Myocyte (in vitro differentiated cells): ENCODE data around the gene C1QTNF7. TPM values are rescaled to one million over a fixed set of nuclear protein-coding genes. Genes with fewer than 3 reads are reported as not detected.

Source experiments
- DNase-seq: peaks from one replicate; pipeline ENCODE4 v3.0.0-alpha.2; 2012; ENCODE audit warnings: low read depth
- total RNA-seq: library from RNA; depleted of rRNA; stranded (reverse); fragments of >200 nt; gene quantifications from 2 replicates; pipeline ENCODE4 v1.2.3, GENCODE V29; 2014

C1QTNF7 gene
- total RNA-seq, 1 donor from 2014 or later = not detected

DNA sequence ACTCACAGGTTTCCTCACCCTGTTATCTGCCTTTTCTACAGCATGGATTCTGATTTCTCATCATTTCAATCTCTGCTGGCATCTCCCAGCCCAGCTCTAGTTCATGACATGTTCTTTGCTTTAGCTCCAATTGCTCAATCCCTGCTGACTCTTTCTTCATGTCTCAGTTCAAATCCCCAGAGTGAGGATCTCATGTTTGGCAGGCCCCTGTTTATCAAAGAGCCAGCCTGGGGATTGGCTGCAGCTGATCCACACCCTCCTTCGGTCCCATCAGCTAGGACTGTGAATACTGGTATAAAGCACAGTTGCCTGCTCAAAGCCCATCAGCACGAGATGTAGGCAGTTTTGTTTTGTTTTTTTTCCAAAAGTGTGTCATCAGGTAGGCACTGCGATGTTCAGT, 27.5 kb downstream of the C1QTNF7 start:
- peak; percentile 25 for DNase-seq

- DNase-seq = peak; percentile 59
These were observed 29.8 kb downstream of the C1QTNF7 start for GRCh38 chr4:15457406-15458201.

DNA sequence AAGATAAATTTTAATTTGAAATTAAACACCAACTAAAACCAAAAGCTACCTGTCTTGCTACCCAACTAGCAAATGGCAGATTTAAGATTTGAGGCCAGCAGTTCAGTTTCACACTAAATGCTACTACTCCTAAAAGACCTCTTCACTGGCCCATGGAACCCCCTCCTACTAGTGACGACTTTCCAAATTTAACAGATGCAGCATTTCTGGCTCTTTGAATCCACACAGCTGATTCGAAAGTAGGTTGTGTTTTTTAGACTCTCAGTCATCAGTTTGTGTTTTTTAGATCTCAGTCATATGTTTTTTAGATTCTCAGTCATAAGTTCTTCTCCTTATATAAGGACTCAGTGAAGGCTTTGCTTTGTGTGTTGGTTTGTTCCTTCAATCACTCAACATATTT, 30.8 kb downstream of the C1QTNF7 start:
- no peak for DNase-seq

DNA sequence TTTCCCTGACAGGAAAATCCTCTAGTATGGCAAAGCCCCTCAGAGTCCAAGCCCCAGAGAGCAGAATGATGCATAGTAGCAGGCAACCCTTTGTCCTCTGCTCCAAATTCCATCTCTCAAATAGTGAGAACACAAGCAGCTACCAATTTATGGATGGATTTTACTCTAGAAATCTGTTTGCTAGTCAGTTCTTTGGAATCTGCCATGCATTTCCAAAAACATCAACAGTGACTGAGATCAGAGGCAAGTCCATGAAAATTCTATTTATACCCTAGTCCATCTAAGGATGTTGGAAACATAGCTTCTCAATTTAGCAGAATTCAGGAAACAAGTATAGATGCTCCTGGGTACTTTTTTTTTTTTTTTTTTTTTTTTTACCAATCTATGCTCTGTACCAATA, 31.9 kb downstream of the C1QTNF7 start:
- DNase-seq = no peak

GRCh38 chr4:15466596-15466995, 38.8 kb downstream of the C1QTNF7 start:
- peak; percentile 49 for DNase-seq

- DNase-seq = peak; percentile 63
These were observed 41.7 kb downstream of the C1QTNF7 start, which contains the start of gene CC2D2A for GRCh38 chr4:15469402-15470127. TSS of gene CC2D2A (plus strand) at chr4:15469882. CDS start at chr4:15475933, 6,051 bp downstream.

GRCh38 chr4:15470128-15470475, 42.3 kb downstream of the C1QTNF7 start:
- DNase-seq = peak; percentile 14

DNA sequence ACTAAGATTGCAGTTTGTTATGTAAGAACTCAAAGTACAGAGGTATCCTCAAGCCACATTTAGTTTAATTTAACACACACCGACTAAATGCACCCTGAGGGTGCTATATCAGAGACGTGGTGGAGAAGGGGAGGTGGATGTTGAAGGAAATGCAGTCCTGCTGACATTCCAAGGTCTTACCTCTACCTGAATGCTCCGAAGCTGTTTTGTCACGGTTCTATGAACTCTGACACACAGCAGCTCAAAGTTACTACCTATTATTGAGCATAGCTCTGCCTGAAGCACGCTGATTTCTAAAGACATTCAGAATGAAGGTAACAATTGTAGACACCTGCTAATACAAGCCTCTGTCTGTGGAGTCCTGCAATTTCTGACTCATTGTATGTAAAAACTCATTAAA, 48.6 kb downstream of the C1QTNF7 start:
- DNase-seq = no peak

DNA sequence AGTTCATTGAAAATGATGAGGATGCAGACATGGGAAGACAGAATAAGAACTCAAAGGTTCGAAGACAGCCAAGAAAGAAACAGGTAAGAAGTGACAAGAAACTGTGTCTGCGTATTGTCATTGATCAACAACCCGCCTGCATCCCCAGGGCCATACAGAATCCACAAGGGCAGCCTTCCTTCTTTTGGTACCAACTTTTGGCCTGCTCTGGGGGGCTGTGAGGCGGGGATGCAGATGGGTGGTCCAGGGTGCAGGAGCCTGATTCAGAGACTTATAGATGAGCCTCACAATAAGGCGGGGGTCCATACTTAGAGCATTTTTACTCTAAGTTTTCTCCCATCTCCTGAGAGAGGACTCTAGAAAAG, 50.9 kb downstream of the C1QTNF7 start:
- no peak for DNase-seq

- DNase-seq = peak; percentile 90
These were observed 51.5 kb downstream of the C1QTNF7 start for GRCh38 chr4:15479089-15479912.

DNA sequence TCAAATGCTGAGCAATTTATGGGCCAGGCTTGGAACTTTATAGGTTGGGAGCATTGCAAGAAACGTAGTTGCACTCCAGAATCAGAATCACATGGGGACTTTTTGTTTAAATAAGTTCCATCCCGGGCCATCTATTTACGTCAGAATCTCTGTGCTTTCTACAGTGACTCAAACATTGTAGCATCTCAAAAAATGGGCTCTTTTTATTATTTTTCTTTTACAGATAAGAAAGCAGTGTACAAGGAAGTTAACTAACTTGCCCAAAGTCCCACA, 52.0 kb downstream of the C1QTNF7 start:
- DNase-seq = no peak

DNA sequence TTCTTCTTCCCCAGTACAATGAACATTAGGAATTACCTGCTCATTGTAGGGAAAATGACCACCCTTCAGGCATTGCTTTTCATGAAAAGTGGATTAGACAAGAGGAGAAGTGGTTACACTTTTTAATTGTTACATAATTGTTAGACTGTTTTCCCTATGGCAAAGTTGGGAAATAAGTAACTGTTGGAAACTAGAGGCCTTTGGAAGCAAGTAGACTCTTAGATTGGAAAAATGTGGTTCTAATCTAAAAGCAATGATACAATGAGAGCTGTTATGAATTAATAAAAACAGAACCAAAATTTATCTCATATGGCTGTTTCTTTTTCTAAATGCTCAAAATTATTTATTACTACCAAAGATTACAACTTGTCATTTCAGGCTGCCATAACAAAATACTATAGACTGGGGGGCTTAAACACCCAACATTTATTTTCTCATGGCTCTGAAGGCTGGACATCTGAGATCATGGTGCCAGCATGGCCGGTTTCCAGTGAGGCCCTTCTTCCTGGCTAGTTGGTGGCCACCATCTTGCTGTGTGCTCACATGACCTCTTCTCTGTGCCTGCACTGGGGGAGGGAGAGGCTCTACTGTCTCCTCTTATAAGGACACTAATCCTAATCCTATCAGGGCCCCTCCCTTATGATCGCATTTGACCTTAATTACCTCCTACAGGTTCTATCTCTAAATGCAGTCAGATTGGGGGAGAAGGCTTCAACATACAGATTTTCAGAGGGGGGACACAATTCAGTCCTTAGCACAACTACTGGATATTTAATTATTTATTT, 54.3 kb downstream of the C1QTNF7 start:
- DNase-seq = no peak

DNA sequence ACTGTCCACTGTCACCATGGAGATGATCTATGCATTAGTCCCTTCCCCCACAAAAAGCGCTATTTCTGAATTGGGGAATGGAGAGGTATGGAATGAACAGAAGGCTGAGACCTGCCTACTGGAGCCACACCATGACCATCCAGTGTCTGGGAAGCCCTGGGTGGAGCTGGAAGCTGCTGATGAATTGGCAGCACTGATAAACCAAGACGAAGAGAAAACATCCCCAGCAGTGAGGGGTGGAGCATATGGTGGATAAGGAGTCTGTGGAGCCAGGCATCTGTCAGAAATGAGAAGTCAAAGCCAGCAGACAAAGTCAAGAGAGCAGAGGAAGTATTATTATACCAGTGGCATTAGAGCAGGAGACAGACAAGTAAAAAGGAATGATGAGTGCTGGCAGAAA, 55.0 kb downstream of the C1QTNF7 start:
- DNase-seq = no peak

DNA sequence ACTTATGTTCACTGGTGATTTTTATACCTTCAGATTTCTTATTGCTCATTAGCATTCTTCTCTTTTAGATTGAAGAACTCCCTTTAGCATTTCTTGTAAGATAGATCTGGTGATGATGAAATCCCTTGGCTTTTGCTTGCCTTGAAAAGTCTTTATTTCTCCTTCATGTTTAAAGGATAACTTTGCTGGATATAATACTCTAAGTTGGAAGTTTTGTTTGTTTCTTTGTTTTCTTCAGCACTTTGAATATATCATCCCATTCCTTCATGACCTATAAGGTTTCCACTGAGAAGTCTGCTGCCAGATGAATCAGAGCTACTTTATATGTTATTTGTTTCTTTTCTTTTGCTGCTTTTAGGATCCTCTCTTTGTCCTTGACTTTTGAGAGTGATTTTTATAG, 60.3 kb downstream of the C1QTNF7 start:
- DNase-seq = no peak

DNA sequence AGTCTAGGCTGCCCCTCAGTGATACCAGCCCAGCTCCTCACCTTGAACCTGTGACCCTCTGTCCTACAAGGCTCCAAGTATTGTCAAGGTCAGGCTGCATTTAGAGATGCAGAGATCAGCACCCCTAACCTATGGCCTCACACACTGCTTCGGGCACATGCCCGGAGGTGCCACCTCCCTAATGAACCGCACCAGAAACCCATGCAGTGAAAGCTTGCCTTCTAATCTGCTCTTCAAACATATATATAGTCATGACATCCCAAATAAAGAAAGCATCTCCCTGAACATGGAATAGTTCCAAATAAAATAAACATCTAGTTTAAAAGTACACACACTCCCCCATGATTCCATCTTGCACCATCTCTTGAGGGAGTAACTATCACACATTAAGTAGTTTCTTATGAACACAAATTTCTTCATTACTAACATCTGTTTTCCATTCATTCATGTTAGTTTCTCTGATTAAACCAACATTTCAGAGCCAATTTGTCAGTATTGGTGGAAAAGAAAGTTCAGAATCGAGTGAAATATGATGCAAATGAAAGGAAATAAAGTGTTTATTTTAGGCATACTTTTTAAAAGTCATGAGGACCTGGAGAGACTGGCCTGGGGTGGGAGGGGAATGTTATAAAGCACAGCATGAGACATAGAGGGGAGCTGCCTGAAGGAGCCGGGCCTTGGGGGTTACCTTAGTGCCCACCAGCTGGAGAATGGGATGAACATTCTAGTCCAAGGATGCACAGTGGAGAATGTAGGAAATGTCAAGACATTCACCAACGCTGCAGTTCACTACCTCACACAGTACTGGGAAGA, 61.0 kb downstream of the C1QTNF7 start:
- DNase-seq = no peak

GRCh38 chr4:15489551-15489950, 61.7 kb downstream of the C1QTNF7 start:
- DNase-seq = no peak

DNA sequence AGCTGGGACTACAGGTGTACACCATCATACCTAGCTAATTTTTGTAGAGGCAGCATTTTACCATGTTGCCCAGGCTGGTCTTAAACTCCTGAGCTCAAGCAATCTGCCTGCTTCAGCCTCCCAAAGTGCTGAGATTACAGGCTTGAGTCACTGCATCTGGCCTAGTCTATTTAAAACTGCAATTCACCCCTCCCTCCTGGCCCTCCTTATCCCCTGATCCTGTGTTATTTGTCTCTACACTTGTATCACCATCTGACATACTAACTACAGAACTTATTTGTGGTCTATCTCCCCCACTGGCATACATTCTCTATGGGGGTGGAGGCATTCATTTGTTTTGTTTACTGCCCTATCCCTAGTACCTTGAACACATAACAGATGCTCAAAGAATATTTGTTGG, 65.6 kb downstream of the C1QTNF7 start:
- DNase-seq = peak; percentile 54

DNA sequence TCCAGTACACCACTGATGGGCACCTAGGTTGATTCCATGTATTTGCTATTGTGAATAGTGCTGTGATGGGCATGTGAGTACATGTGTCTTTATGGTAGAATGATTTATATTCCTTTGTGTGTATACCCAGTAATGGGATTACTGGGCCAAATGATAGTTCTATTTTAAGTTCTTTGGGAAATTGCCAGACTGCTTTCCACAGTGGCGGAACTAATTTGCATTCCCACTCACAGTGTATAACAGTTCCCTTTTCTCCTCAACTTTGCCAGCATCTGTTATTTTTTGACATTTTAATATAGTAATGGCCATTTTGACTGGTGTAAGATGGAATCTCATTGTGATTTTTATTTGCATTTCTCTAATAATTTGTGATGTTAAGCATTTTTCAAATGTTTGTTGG, 67.8 kb downstream of the C1QTNF7 start:
- peak; percentile 18 for DNase-seq
